ENCODE results near the gene NDFIP2. TPM values are rescaled to one million over a fixed set of nuclear protein-coding genes. Genes with fewer than 3 reads are reported as not detected.

The NDFIP2 gene
- total RNA-seq, 4 donors from 2014 or later = 21.8 to 47.8 (median 31.9) TPM

GRCh38 chr13:79445968-79446645 lies 34.8 kb upstream of the NDFIP2 start:
- in situ Hi-C loops (cut with MboI; ENCODE audit: low sequenced_read_pairs in 4 of 4) = no loop called here
- intact Hi-C loops (cut with DNase I; ENCODE audit: low total_unique reads) = no loop called here
- TF ChIP-seq CTCF (IDR thresholded peaks at IDR 0.05 in 4 of 5, conservative IDR thresholded peaks at IDR 0.05 in 1 of 5) (no peak), POLR2A (IDR thresholded peaks at IDR 0.05) (no peak)
- no peak overlapping the region for H3K27ac ChIP-seq
- ATAC-seq (no peak), DNase-seq (no peak)
- H3K27me3 ChIP-seq = no peaks in the 10 kb centered on the region
- H3K4me1 ChIP-seq = no peaks in the 10 kb centered on the region
- no peak overlapping the region for H3K4me3 ChIP-seq
- no peaks in the 10 kb centered on the region for H3K36me3 ChIP-seq
- no peaks in the 10 kb centered on the region for H3K9me3 ChIP-seq

- no peaks in the 10 kb centered on the region for H3K27me3 ChIP-seq
- H3K4me3 ChIP-seq = no peak overlapping the region
- no peak overlapping the region for H3K27ac ChIP-seq
- DNase-seq = no peak
- intact Hi-C loops (cut with DNase I; ENCODE audit: low total_unique reads) = no loop called here
- in situ Hi-C loops (cut with MboI; ENCODE audit: low sequenced_read_pairs in 4 of 4) = no loop called here
- H3K9me3 ChIP-seq = no peaks in the 10 kb centered on the region
- TF ChIP-seq CTCF (IDR thresholded peaks at IDR 0.05 in 4 of 5, conservative IDR thresholded peaks at IDR 0.05 in 1 of 5) = no peak
- no peak for TF ChIP-seq POLR2A (IDR thresholded peaks at IDR 0.05)
- no peaks in the 10 kb centered on the region for H3K4me1 ChIP-seq
- ATAC-seq = no peak
- no peaks in the 10 kb centered on the region for H3K36me3 ChIP-seq
These were observed 33.8 kb upstream of the NDFIP2 start for GRCh38 chr13:79447141-79447540.

- H3K4me1 ChIP-seq = no peaks in the 10 kb centered on the region
- TF ChIP-seq CTCF (IDR thresholded peaks at IDR 0.05 in 4 of 5, conservative IDR thresholded peaks at IDR 0.05 in 1 of 5) = no peak
- no peak for TF ChIP-seq POLR2A (IDR thresholded peaks at IDR 0.05)
- no peaks in the 10 kb centered on the region for H3K36me3 ChIP-seq
- no peak overlapping the region for H3K27ac ChIP-seq
- H3K9me3 ChIP-seq = no peaks in the 10 kb centered on the region
- in situ Hi-C loops (cut with MboI; ENCODE audit: low sequenced_read_pairs in 4 of 4) = no loop called here
- H3K27me3 ChIP-seq = no peaks in the 10 kb centered on the region
- no peak for DNase-seq
- no peak overlapping the region for H3K4me3 ChIP-seq
- intact Hi-C loops (cut with DNase I; ENCODE audit: low total_unique reads) = no loop called here
- no peak for ATAC-seq
These were observed 33.2 kb upstream of the NDFIP2 start for GRCh38 chr13:79447741-79448140.

GRCh38 chr13:79448413-79448812 lies 32.5 kb upstream of the NDFIP2 start:
- Histone ChIP-seq H3K4me1 (no peaks in the 10 kb centered on the region), H3K27me3 (no peaks in the 10 kb centered on the region), H3K27ac (no peak overlapping the region), H3K36me3 (no peaks in the 10 kb centered on the region), H3K4me3 (no peak overlapping the region), H3K9me3 (no peaks in the 10 kb centered on the region)
- TF ChIP-seq POLR2A (IDR thresholded peaks at IDR 0.05) = no peak
- TF ChIP-seq CTCF (IDR thresholded peaks at IDR 0.05 in 4 of 5, conservative IDR thresholded peaks at IDR 0.05 in 1 of 5) = no peak
- DNase-seq (no peak), ATAC-seq (no peak)
- in situ Hi-C loops (cut with MboI; ENCODE audit: low sequenced_read_pairs in 4 of 4) (no loop called here), intact Hi-C loops (cut with DNase I; ENCODE audit: low total_unique reads) (no loop called here)

GRCh38 chr13:79450110-79450509 lies 30.8 kb upstream of the NDFIP2 start:
- Histone ChIP-seq H3K27me3 (no peaks in the 10 kb centered on the region), H3K27ac (no peak overlapping the region), H3K4me3 (no peak overlapping the region), H3K4me1 (no peaks in the 10 kb centered on the region), H3K9me3 (no peaks in the 10 kb centered on the region), H3K36me3 (no peaks in the 10 kb centered on the region)
- no peak for TF ChIP-seq POLR2A (IDR thresholded peaks at IDR 0.05)
- no peak for TF ChIP-seq CTCF (IDR thresholded peaks at IDR 0.05 in 4 of 5, conservative IDR thresholded peaks at IDR 0.05 in 1 of 5)
- DNase-seq (no peak), ATAC-seq (no peak)
- intact Hi-C loops (cut with DNase I; ENCODE audit: low total_unique reads) (no loop called here), in situ Hi-C loops (cut with MboI; ENCODE audit: low sequenced_read_pairs in 4 of 4) (no loop called here)
